Heart left ventricle (tissue), 13 donors: ENCODE data around the gene AKAP17A.
"Not testable (repeated sequence)": the region's sequence is repeated elsewhere in the genome, so short reads cannot be mapped to it uniquely, and the experiment has no call there.

Experiments used
- POLR2A ChIP-seq, 2 donors: fragments of 450-650 bp; IDR thresholded peaks; one replicate each; pipeline ENCODE4 v1.6.1; 2017; ENCODE audit warnings: antibody characterized with exemption in 2 of 2, mild to moderate bottlenecking in 2 of 2, moderate library complexity in 2 of 2
- TF ChIP-seq, protein P1 (sequence below), 12 donors: fragments of 200-600 bp; sonication (generic) in 4 of 12; IDR thresholded peaks; one replicate each; pipeline versions ENCODE4 v1.5.0 to v1.8.0; 2018 to 2022; ENCODE audit warnings: antibody characterized with exemption in 12 of 12, mild to moderate bottlenecking in 5 of 12
- donor health status: ischemic (EF 13 %, LVEDD 7.1; RV severe dilation, severe dysfunction).
- donor health status: DM: no; HTN: yes; CAD: no.
- donor health status: DM: no; HTN: no; CAD: no.
- donor health status: ischemic (EF 25% LVEDD 6.9; RV normal size, moderate dysfunction).
- donor health status: ischemic (EF 25% LVEDD 5.7; RV mildly dilated, moderate dysfunction).
- donor health status: ischemic (EF 35%, LVEDD 5.7; RV mildly dilated, moderate dysfunction).
- donor health status: nonischemic (EF 11% LVEDD 7.7; RV severe dilation, severe dysfunction).
- donor health status: DM: yes; HTN: yes; CAD: no.
- donor health status: PGD.
- donor health status: ischemic (EF 29% LVEDD 5.4; RV normal size, mild dysfunction).
- donor health status: nonischemic (EF 23%, LVEDD 6.1; RV moderate dilation, normal function).

DNA sequence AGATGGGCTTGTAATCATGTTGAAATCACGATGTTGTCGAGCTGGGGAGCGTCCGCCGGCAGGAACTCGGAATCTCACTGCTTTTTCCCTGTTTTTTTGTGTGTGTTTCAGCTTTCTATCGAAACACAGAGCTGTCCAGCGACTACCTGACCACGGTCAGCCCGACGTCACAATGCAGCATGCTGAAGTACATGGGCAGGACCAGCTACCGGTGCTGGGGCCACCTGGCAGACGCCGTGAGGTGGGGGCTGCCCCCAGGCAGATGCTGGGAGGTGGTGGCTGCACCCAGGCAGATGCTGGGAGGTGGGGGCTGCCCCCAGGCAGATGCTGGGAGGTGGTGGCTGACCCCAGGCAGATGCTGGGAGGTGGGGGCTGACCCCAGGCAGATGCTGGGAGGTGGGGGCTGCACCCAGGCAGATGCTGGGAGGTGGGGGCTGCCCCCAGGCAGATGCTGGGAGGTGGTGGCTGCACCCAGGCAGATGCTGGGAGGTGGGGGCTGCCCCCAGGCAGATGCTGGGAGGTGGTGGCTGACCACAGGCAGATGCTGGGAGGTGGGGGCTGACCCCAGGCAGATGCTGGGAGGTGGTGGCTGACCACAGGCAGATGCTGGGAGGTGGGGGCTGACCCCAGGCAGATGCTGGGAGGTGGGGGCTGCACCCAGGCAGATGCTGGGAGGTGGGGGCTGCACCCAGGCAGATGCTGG lies 32.9 kb downstream of the AKAP17A start:
- TF ChIP-seq, protein P1, sequence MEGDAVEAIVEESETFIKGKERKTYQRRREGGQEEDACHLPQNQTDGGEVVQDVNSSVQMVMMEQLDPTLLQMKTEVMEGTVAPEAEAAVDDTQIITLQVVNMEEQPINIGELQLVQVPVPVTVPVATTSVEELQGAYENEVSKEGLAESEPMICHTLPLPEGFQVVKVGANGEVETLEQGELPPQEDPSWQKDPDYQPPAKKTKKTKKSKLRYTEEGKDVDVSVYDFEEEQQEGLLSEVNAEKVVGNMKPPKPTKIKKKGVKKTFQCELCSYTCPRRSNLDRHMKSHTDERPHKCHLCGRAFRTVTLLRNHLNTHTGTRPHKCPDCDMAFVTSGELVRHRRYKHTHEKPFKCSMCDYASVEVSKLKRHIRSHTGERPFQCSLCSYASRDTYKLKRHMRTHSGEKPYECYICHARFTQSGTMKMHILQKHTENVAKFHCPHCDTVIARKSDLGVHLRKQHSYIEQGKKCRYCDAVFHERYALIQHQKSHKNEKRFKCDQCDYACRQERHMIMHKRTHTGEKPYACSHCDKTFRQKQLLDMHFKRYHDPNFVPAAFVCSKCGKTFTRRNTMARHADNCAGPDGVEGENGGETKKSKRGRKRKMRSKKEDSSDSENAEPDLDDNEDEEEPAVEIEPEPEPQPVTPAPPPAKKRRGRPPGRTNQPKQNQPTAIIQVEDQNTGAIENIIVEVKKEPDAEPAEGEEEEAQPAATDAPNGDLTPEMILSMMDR (IDR thresholded peaks at IDR 0.05), result not testable (repeated sequence)
- TF ChIP-seq POLR2A (IDR thresholded peaks at IDR 0.05), result not testable (repeated sequence)
